ENCODE results near the gene RBM33. TPM values are rescaled to one million over a fixed set of nuclear protein-coding genes. Genes with fewer than 3 reads are reported as not detected.

Gene RBM33
- total and polyA plus RNA-seq, 2 of the 4 experiments (the other 2 are of a cell fraction) = 7.3 to 10.8 TPM

DNA sequence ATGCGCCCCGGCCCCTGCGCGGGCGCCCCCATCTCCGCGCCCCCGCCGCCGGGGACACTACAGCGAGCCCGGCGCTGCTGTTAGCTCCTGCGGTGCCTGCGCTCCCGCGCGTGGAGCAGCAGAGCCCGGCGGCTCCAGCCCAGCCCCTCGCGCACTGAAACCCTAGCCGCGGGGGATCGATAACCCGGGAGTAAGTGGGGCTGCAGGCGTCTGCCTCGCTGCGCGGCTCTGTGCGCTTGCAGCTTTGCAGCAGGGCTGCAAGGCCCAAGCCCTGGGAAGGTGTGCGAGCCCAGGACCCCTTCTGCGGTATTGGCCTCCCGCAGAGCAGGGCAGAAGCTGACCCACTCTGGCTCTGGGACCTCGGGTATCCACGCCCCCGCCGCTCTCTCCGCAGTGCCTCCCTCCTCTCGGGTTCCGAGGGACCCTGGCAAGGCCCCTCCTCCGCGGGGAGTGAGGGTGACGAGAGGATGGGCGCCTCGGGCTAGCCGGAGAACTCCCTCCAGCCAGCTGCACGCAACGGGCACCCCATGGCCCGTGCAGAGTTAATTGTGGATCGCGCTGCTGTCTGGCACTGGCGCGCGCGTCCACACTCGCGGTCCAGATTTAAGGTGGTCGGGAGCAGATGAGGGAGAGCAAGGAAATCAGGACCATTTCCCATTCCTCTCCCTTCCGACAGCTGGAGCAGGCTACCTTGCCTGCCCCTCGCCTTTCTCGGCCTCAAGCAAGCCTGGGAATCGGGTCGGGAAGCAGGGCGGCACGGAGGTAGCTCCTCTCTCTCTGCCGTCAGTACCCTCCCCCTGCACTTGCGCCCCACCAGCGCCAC lies 165.7 kb downstream of the RBM33 start:
- no peaks in the 10 kb centered on the region for H3K36me3 ChIP-seq (ENCODE audit: control insufficient read depth, insufficient read depth, low read length)
- no peaks in the 10 kb centered on the region for H3K9me1 ChIP-seq (ENCODE audit: insufficient read depth, low read length)
- H3K9ac ChIP-seq (ENCODE audit: low read depth, low read length) = no peak overlapping the region
- CTCF ChIA-PET = interaction anchor here (0.6 kb wide), 1 partner anchor 927 kb away, joined by 4 read pairs; no protein-coding TSS in a partner anchor
- peaks cover 85% of the 10 kb centered on the region for H3K27me3 ChIP-seq (ENCODE audit: control insufficient read depth, insufficient read depth, low read length)
- no peak overlapping the region for H3K27ac ChIP-seq (ENCODE audit: insufficient read depth, low read length)
- no peak overlapping the region; the same call in 1 of the 2 replicates for H3K4me2 ChIP-seq (ENCODE audit: low read depth, low read length)
- no peak overlapping the region for H2BK5ac ChIP-seq (ENCODE audit: low read depth, low read length, poor library complexity, severe bottlenecking)
- POLR2A ChIA-PET (ENCODE audit: unreplicated experiment) = no interaction called here
- H3K4me3 ChIP-seq (ENCODE audit: insufficient read depth, low read depth, low read length) = no peak overlapping the region
- in situ Hi-C loops (cut with MboI; ENCODE audit: low sequenced_read_pairs) = loop anchor here (10.0 to 25.0 kb wide), 2 partner anchors 665 to 827 kb away; partner anchors contain the start of gene RNF32
- DNase-seq = no peak
- WGBS, 2 experiments (ENCODE audit: extremely low coverage in 2 of 2, insufficient read length in 1 of 2) = 1% methylated on average over 17 of the region's 69 CpGs; no CpG with 5 or more reads in 1 of the 2 experiments
- H3K4ac ChIP-seq (ENCODE audit: low read depth, low read length) = no peak overlapping the region
- H4K20me1 ChIP-seq (ENCODE audit: insufficient read depth, low read length) = no peaks in the 10 kb centered on the region; the same call in 1 of the 2 replicates
- H2AK9ac ChIP-seq (replicated peaks; ENCODE audit: low read depth, low read length, poor library complexity) = no peak overlapping the region
- H2AFZ ChIP-seq (replicated peaks; ENCODE audit: low read length, poor library complexity) = peak overlapping the region; percentile 38
- H3K14ac ChIP-seq (replicated peaks; ENCODE audit: low read depth, low read length) = no peak overlapping the region
- no peak overlapping the region for H2AK5ac ChIP-seq (ENCODE audit: low read depth, low read length)
- no peak overlapping the region for H3K56ac ChIP-seq (ENCODE audit: extremely low read depth, insufficient read depth, low read length)
- ATAC-seq (ENCODE audit: low read depth) = no peak
- no peak overlapping the region for H4K91ac ChIP-seq (ENCODE audit: insufficient read depth, low read depth, low read length)
- no peak overlapping the region for H2BK120ac ChIP-seq (ENCODE audit: low read depth, low read length)
- H3K23ac ChIP-seq (ENCODE audit: low read depth, low read length) = no peak overlapping the region
- no peak overlapping the region for H2BK15ac ChIP-seq (ENCODE audit: low read depth, low read length)
- H3K18ac ChIP-seq (ENCODE audit: low read depth, low read length) = no peak overlapping the region
- TF ChIP-seq NFE2L2 (IDR thresholded peaks at IDR 0.05; ENCODE audit: low read depth, low read length) = no peak
- no peak for TF ChIP-seq POLR2A (IDR thresholded peaks at IDR 0.05; ENCODE audit: low read depth, low read length)
- TF ChIP-seq, protein P1, sequence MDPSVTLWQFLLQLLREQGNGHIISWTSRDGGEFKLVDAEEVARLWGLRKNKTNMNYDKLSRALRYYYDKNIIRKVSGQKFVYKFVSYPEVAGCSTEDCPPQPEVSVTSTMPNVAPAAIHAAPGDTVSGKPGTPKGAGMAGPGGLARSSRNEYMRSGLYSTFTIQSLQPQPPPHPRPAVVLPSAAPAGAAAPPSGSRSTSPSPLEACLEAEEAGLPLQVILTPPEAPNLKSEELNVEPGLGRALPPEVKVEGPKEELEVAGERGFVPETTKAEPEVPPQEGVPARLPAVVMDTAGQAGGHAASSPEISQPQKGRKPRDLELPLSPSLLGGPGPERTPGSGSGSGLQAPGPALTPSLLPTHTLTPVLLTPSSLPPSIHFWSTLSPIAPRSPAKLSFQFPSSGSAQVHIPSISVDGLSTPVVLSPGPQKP (IDR thresholded peaks at IDR 0.05; ENCODE audit: borderline replicate concordance, low read depth, low read length) = no peak
- TF ChIP-seq, protein P2, sequence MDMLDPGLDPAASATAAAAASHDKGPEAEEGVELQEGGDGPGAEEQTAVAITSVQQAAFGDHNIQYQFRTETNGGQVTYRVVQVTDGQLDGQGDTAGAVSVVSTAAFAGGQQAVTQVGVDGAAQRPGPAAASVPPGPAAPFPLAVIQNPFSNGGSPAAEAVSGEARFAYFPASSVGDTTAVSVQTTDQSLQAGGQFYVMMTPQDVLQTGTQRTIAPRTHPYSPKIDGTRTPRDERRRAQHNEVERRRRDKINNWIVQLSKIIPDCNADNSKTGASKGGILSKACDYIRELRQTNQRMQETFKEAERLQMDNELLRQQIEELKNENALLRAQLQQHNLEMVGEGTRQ (IDR thresholded peaks at IDR 0.05; ENCODE audit: low read depth, low read length) = no peak
- TF ChIP-seq SMC3 (IDR thresholded peaks at IDR 0.05; ENCODE audit: low read depth, low read length) = no peak
- no peak for TF ChIP-seq CEBPB (IDR thresholded peaks at IDR 0.05; ENCODE audit: low read depth, low read length)
- TF ChIP-seq MAZ (IDR thresholded peaks at IDR 0.05; ENCODE audit: borderline replicate concordance, low read depth, low read length) = no peak
- no peak for TF ChIP-seq BHLHE40 (IDR thresholded peaks at IDR 0.05; ENCODE audit: low read depth, low read length)
- no peak for TF ChIP-seq RCOR1 (IDR thresholded peaks at IDR 0.05; ENCODE audit: insufficient replicate concordance, low read length)
- dilution Hi-C loops (cut with HindIII; ENCODE audit: low sequenced_read_pairs, unreplicated experiment) = no loop called here
- no peaks in the 10 kb centered on the region for H3K4me1 ChIP-seq (ENCODE audit: control insufficient read depth, insufficient read depth, low read length)
- no peak overlapping the region for H2BK20ac ChIP-seq (ENCODE audit: low read depth, low read length)
- no peak overlapping the region for H4K5ac ChIP-seq (ENCODE audit: low read depth, low read length)
- H4K8ac ChIP-seq (ENCODE audit: low read depth in 2 of 2, low read length in 2 of 2) = no peak overlapping the region
- no peaks in the 10 kb centered on the region for H3K9me3 ChIP-seq (ENCODE audit: control insufficient read depth, insufficient read depth, low read length)
- no peaks in the 10 kb centered on the region for H3K79me1 ChIP-seq (ENCODE audit: low read depth in 1 of 2, low read length in 2 of 2)
- BruUV-seq (replicated peaks) = no TSS peak
- intact Hi-C loops (cut with micrococcal nuclease) = no loop called here
